GM23338 (cell line): ENCODE measurements around the gene RUNX1. TPM values are rescaled to one million over a fixed set of nuclear protein-coding genes. Genes with fewer than 3 reads are reported as not detected.

Experiments used
- ATAC-seq: fragments of 200-7000 bp; cut with Tn5 transposase; 3 replicates; pipeline ENCODE4 v1.9.1; 2020
- DNase-seq: peaks from one replicate; pipeline ENCODE4 v3.0.0-alpha.2; 2015; ENCODE audit warnings: low spot score
- H2AFZ ChIP-seq: fragments of 200-600 bp; sonication (generic); 2 replicates; pipeline ENCODE4 v1.8.0; 2016; ENCODE audit warnings: antibody characterized with exemption, mild to moderate bottlenecking, moderate library complexity
- H3F3A ChIP-seq: fragments of 200-600 bp; sonication (generic); replicated peaks from 2 replicates; pipeline ENCODE4 v1.8.0; 2017; ENCODE audit warnings: antibody characterized with exemption, mixed run types, low read depth
- H3K27ac ChIP-seq: fragments of 200-600 bp; sonication (generic); 2 replicates; pipeline ENCODE4 v1.6.1; 2016; ENCODE audit warnings: low read depth
- H3K27me3 ChIP-seq: fragments of 200-600 bp; sonication (generic); 2 replicates; pipeline ENCODE4 v1.8.0; 2016; ENCODE audit warnings: mild to moderate bottlenecking, mixed run types, moderate library complexity; ENCODE audit not compliant: insufficient read depth
- H3K36me3 ChIP-seq: fragments of 200-600 bp; sonication (generic); 2 replicates; pipeline ENCODE4 v1.8.0; 2016; ENCODE audit warnings: mild to moderate bottlenecking; ENCODE audit not compliant: insufficient read depth
- H3K4me1 ChIP-seq: fragments of 200-600 bp; sonication (generic); 2 replicates; pipeline ENCODE4 v1.8.0; 2016; ENCODE audit warnings: mild to moderate bottlenecking, moderate library complexity; ENCODE audit not compliant: insufficient read depth
- H3K4me2 ChIP-seq: fragments of 200-600 bp; sonication (generic); 2 replicates; pipeline ENCODE4 v1.7.1; 2017; ENCODE audit warnings: mixed run types
- H3K4me3 ChIP-seq: fragments of 200-600 bp; sonication (generic); 2 replicates; pipeline ENCODE4 v1.6.1; 2016; ENCODE audit warnings: mixed run types
- H3K79me2 ChIP-seq: fragments of 200-600 bp; sonication (generic); replicated peaks from 2 replicates; pipeline ENCODE4 v1.8.0; 2017; ENCODE audit warnings: mild to moderate bottlenecking; ENCODE audit not compliant: insufficient read depth
- H3K9me2 ChIP-seq: fragments of 200-600 bp; sonication (generic); 2 replicates; pipeline ENCODE4 v1.8.0; 2017; ENCODE audit not compliant: insufficient read depth
- H4K20me1 ChIP-seq: fragments of 200-600 bp; sonication (generic); replicated peaks from 2 replicates; pipeline ENCODE4 v1.8.0; 2017; ENCODE audit warnings: mild to moderate bottlenecking; ENCODE audit not compliant: insufficient read depth
- H3K27ac Mint-ChIP-seq: 2 replicates; pipeline ENCODE4 v1.8.0; 2020; ENCODE audit warnings: inconsistent platforms, mild to moderate bottlenecking, moderate library complexity, mixed read lengths
- H3K27me3 Mint-ChIP-seq: 3 replicates; pipeline ENCODE4 v1.8.0; 2022; ENCODE audit warnings: low read depth, mild to moderate bottlenecking, moderate library complexity, mixed read lengths, inconsistent platforms; ENCODE audit not compliant: insufficient read depth, poor library complexity
- H3K36me3 Mint-ChIP-seq: 3 replicates; pipeline ENCODE4 v1.8.0; 2021; ENCODE audit warnings: low read depth, mild to moderate bottlenecking, inconsistent platforms, moderate library complexity, mixed read lengths
- H3K4me1 Mint-ChIP-seq: 3 replicates; pipeline ENCODE4 v1.8.0; 2020; ENCODE audit warnings: mild to moderate bottlenecking, inconsistent platforms, mixed read lengths
- H3K4me3 Mint-ChIP-seq: 3 replicates; pipeline ENCODE4 v1.8.0; 2021; ENCODE audit warnings: moderate library complexity, mild to moderate bottlenecking, inconsistent platforms, mixed read lengths
- H3K9me3 Mint-ChIP-seq: 3 replicates; pipeline ENCODE4 v1.8.0; 2020; ENCODE audit warnings: moderate library complexity, mild to moderate bottlenecking, inconsistent platforms, mixed read lengths
- CREB1 ChIP-seq: fragments of 250-450 bp; sonication (Bioruptor Pico); IDR thresholded peaks from 2 replicates; pipeline ENCODE4 v1.5.0; 2020; ENCODE audit warnings: low read depth, mild to moderate bottlenecking, moderate library complexity
- CTCF ChIP-seq, 2 experiments: fragments of 200-600 bp in 1 of 2; sonication (generic) in 1 of 2; conservative IDR thresholded peaks; 2 replicates each; pipeline versions ENCODE4 v1.5.1 to v1.6.1; 2016 to 2017; ENCODE audit warnings: antibody characterized with exemption in 2 of 2, low read depth in 2 of 2, mild to moderate bottlenecking in 2 of 2, moderate library complexity in 1 of 2
- EZH2 ChIP-seq: fragments of 200-600 bp; sonication (generic); IDR thresholded peaks from one replicate; pipeline ENCODE4 v1.8.0; 2017; ENCODE audit warnings: antibody characterized with exemption, mild to moderate bottlenecking, low read depth; ENCODE audit not compliant: unreplicated experiment
- EZH2phosphoT487 ChIP-seq: fragments of 200-600 bp; sonication (generic); IDR thresholded peaks from one replicate; pipeline ENCODE4 v1.8.1; 2018; ENCODE audit warnings: antibody characterized with exemption; ENCODE audit not compliant: unreplicated experiment
- JUNB ChIP-seq: IDR thresholded peaks from one replicate; pipeline ENCODE4 v1.6.1; 2016; ENCODE audit warnings: antibody characterized with exemption; ENCODE audit not compliant: unreplicated experiment
- NANOG ChIP-seq: IDR thresholded peaks from 2 replicates; pipeline ENCODE4 v1.6.1; 2016; ENCODE audit warnings: antibody characterized with exemption, borderline replicate concordance
- POLR2AphosphoS5 ChIP-seq: IDR thresholded peaks from 2 replicates; pipeline ENCODE4 v1.6.1; 2016; ENCODE audit warnings: antibody characterized with exemption, low read depth
- REST ChIP-seq: IDR thresholded peaks from one replicate; pipeline ENCODE4 v1.6.1; 2018; ENCODE audit warnings: antibody characterized with exemption; ENCODE audit not compliant: unreplicated experiment
- ZNF331 ChIP-seq: fragments of 250-450 bp; sonication (Bioruptor Pico); IDR thresholded peaks from 2 replicates; pipeline ENCODE4 v1.5.0; 2020; ENCODE audit warnings: low read depth, mild to moderate bottlenecking, moderate library complexity
- polyA plus RNA-seq: library from polyadenylated mRNA; unstranded; fragments of >200 nt; fragmentation: Nextera tagmentation; extraction: Ambion mirVana; gene quantifications from 2 replicates; pipeline ENCODE4 v1.2.1, GENCODE V29; 2016
- total RNA-seq: library from RNA; depleted of rRNA; stranded (reverse); fragments of >200 nt; shearing (Covaris generic); gene quantifications from 2 replicates; pipeline ENCODE4 v1.2.3, GENCODE V29; 2014

Gene RUNX1
- total and polyA plus RNA-seq, 2 experiments from 2014 or later: 0.29 to 1.1 TPM

GRCh38 chr21:34945288-34945687 is 103.8 kb downstream of the RUNX1 start (continued):
- TF ChIP-seq REST (no peak), EZH2phosphoT487 (no peak), ZNF331 (CRISPR knock-in tag) (no peak), JUNB (no peak), CTCF (conservative IDR thresholded peaks at IDR 0.05; ENCODE audit: low read depth in 2 of 2) (no peak), NANOG (no peak)

- no peaks in the 10 kb centered on the region for H3K4me1 ChIP-seq
- H2AFZ ChIP-seq: no peak overlapping the region
- H3K9me2 ChIP-seq: peaks cover 4% of the 10 kb centered on the region; the same call in 1 of the 2 replicates
- H3K4me3 Mint-ChIP-seq: no peak overlapping the region
- H3K27me3 Mint-ChIP-seq: no peaks in the 10 kb centered on the region
- H3K4me1 Mint-ChIP-seq: peaks cover 5% of the 10 kb centered on the region; the same call in 2 of the 3 replicates
- no peaks in the 10 kb centered on the region for H3K79me2 ChIP-seq
- no peaks in the 10 kb centered on the region for H4K20me1 ChIP-seq
- no peaks in the 10 kb centered on the region for H3K36me3 ChIP-seq
- no peak overlapping the region for H3K4me3 ChIP-seq
- no peaks in the 10 kb centered on the region for H3F3A ChIP-seq
- no peak overlapping the region for H3K27ac Mint-ChIP-seq
- H3K36me3 Mint-ChIP-seq: no peaks in the 10 kb centered on the region
- no peak for ATAC-seq
- H3K4me2 ChIP-seq: no peak overlapping the region
- no peak overlapping the region for H3K27ac ChIP-seq
- no peaks in the 10 kb centered on the region for H3K27me3 ChIP-seq
- no peak for TF ChIP-seq ZNF331 (CRISPR knock-in tag)
- no peak for TF ChIP-seq NANOG
- no peak for DNase-seq
- H3K9me3 Mint-ChIP-seq: no peaks in the 10 kb centered on the region
Observed at GRCh38 chr21:34944015-34944755, 104.9 kb downstream of the RUNX1 start.

- ATAC-seq (no peak), DNase-seq (no peak)
- H3K4me1 ChIP-seq: no peaks in the 10 kb centered on the region
- no peaks in the 10 kb centered on the region for H3K79me2 ChIP-seq
- Mint-ChIP-seq H3K9me3 (no peaks in the 10 kb centered on the region), H3K27me3 (no peaks in the 10 kb centered on the region), H3K27ac (no peak overlapping the region), H3K36me3 (no peaks in the 10 kb centered on the region), H3K4me1 (peaks cover 5% of the 10 kb centered on the region; the same call in 2 of the 3 replicates), H3K4me3 (no peak overlapping the region)
- H3F3A ChIP-seq: no peaks in the 10 kb centered on the region
- H3K36me3 ChIP-seq: no peaks in the 10 kb centered on the region
- no peak overlapping the region for H2AFZ ChIP-seq
- no peaks in the 10 kb centered on the region for H3K27me3 ChIP-seq
- no peak overlapping the region for H3K4me3 ChIP-seq
- H3K9me2 ChIP-seq: peaks cover 4% of the 10 kb centered on the region; the same call in 1 of the 2 replicates
- H4K20me1 ChIP-seq: no peaks in the 10 kb centered on the region
- no peak overlapping the region for H3K27ac ChIP-seq
- no peak overlapping the region for H3K4me2 ChIP-seq
- TF ChIP-seq POLR2AphosphoS5 (no peak), JUNB (no peak), EZH2phosphoT487 (no peak), EZH2 (no peak), REST (no peak), CREB1 (no peak), CTCF (conservative IDR thresholded peaks at IDR 0.05; ENCODE audit: low read depth in 2 of 2) (no peak)
Observed at GRCh38 chr21:34942911-34943310, 106.2 kb downstream of the RUNX1 start.
